NCI-H2107 treated with DMSO at 0.1 percent for 48 hours (cell line): Measurements from ENCODE around the gene SLC25A12.

Experiments
- DNase-seq: peaks from one replicate; lab custom pipeline; 2025; ENCODE audit not compliant: unreplicated experiment; lab: John Stamatoyannopoulos, UW

Gene SLC25A12

DNA sequence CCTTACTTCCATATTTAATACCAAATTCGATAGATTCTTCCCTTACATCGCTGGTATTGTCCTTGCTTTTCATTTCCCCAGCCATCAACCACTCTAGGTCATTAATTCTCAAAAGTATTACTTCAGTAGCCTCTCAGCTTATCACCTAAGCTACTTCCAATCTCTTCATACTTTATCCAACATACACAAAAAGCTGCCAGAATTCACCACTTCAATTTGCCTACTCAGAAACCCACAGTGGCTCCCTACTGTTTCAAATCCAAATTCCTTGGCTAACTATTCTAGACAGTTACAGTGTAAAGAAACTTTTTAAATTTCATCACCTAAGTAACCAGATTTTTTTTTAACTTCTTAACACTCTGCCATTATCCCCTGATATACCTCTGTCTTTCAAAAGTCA is 4.7 kb downstream of the SLC25A12 start:
- DNase-seq: no peak

DNA sequence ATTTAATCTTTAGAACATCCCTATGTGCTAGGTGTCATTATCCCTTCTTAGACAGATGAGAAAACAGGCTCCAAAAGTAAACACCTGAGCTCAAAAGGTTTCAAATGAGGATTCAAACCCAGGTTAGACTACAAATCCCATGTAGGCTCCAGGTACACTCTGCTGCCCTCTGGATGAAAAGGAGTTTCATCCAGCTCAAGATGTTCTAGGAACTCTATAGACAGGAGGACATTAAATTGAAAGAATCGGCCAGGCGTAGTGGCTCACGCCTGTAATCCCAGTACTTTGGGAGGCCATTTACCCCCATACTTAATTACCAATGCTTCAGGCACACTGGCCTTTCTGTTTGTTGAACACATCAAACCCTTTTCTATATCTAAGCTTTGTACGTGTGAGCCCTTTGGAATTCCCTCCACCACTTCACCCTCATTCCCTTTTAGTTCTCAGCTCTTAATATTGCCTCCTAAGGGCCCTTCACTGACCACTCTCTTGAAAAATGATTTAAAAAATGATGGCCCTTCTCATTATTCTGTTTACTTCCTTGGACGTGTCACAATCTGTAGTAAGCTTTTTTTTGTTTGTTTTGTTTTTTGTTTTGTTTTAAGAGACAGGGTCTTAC is 10.7 kb downstream of the SLC25A12 start:
- no peak for DNase-seq

DNA sequence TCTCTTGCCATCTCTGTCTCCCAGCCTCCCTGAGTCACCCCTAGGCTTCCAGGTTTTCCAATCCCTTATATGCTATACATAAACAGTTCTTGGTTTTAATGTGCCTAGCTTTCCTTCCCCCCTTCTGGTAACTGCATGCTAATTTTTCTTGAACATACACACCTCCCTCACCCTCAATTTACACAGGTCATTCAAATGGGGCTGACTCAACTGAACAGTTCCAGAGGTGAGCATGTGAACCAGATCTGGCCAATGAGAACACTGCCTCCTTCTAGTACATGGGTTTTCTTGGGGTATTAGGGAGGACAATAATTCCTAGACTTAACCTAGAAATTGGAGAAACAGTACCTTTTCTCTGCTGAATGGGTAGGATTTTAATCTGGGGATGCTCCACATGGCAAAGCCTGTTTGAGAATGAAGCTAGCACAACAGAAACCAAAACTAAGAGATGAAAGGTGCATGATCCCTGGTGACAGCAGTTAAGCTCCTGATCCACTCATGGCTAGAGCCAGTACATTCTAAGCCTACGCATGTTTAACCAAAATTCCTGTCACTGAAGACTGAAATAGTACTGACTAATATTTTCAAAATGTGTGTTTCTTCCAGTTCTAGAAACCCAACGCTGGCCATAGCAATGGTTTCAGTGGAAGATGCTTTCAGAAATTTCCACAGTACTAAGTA is 11.8 kb downstream of the SLC25A12 start:
- DNase-seq: no peak

- DNase-seq: no peak
Measured at GRCh38 chr2:171880774-171881173, 13.3 kb downstream of the SLC25A12 start.

DNA sequence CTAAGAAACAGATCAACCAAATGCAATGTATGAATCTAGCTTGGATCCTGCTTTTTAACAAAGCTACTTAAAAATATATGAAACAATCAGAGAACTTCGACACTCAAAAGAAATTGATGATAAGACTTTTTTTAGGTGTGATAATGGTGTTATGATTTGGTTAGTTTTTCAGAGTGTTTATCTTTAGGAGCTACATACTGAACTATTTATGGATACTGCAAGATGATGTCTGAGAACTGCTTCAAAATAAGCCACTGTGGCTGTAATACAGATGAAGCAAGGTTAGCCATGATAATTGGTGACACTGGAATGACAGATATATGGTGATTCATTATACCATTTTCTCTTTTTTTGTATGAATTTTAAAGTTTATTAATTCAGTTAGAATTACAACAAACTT is 14.2 kb downstream of the SLC25A12 start:
- no peak for DNase-seq

- DNase-seq: peak; percentile 82
Measured at GRCh38 chr2:171878481-171878993, 15.5 kb downstream of the SLC25A12 start.

- DNase-seq: no peak
Measured at GRCh38 chr2:171874963-171875362, 19.1 kb downstream of the SLC25A12 start.

GRCh38 chr2:171874517-171874916 is 19.5 kb downstream of the SLC25A12 start:
- no peak for DNase-seq

DNA sequence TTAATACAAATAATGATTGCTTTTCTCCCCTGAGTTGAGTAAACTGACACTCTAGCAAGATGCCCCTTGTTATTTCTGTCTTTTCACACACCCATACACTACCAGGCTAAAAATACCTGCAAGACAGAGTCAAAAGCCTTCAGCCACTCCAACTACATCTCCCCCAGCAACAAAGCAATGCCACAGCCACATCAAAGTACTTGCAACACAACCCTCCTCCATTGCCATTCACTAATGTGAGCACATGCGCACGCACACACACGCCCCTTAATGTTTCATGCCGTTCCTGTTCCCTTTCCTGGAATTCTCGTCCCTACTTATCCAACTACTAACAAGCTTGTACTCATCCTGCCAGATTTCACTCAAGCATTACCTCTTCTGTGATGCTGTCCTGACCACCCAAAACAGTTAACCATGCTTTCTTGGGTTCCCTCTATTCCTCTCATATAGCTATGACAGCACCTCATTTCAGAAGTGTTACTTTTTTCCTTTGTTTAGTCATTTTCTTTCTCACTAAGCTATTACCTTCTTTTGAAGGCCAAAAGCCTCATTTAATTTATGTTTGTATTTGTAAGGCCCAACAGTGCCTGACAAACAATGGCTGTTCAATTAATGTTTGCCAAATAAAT is 29.6 kb downstream of the SLC25A12 start:
- DNase-seq: no peak

- DNase-seq: no peak
Measured at GRCh38 chr2:171862501-171862900, 31.5 kb downstream of the SLC25A12 start.

- DNase-seq: no peak
Measured at GRCh38 chr2:171858397-171858958, 35.6 kb downstream of the SLC25A12 start.

DNA sequence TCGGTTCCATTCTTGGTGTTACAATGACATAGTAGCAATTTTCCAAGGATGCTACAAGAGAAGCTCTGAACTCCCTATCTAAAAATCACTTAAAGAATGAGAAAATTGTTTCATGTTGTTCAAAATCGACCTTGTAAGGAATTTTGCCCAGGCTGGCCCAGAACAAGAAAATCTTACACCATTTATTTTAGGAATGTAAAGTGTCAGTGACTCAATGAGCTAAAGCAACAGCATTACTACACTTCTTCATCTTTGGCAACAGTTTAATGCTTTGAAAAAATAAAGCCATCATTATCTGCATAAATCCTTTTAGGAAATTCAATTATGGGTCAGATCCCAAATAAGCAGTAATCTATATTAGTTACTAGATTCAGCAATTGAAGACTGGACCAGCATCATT is 38.6 kb downstream of the SLC25A12 start:
- no peak for DNase-seq

DNA sequence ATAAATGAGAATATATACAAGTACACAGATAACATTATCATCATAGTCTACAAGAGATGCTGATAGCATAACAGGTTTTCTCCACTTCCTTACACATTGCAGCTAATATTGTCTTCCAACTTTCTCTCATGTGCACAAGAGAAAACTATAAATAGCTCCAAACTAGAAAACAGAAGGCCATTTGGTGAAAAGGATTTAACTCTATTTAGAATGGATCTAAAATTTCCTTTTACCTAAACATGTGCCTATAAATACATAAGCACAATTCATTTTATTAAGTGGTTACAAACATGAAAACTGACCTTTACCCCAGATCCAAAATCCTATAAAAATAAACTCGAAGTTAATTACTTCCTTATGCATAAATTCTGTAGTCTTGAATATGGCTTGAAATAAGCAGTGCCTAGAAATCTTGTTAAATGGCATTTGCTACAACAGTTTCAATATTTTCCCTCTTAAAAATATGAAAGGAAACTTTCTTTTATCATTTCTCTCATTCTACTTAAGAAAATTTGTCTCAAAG is 41.6 kb downstream of the SLC25A12 start:
- no peak for DNase-seq

DNA sequence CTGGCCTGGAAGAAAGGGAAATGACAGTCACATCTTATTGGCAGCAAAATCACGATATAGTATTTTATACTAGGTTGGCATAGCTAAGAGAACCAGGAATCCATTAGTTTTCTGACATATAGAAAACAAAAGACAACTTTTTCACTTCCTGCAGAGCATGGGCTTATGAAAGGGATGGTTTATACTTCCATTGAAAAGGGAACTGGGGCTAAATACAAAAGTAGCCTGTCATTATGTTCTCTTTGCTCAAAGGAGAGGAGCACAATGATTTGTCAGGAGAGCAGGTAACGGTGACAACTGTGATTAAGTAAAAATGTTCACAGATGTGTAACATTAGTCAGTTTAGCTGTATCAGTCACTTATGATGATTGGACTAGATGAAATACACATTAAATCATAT is 46.4 kb downstream of the SLC25A12 start:
- no peak for DNase-seq

DNA sequence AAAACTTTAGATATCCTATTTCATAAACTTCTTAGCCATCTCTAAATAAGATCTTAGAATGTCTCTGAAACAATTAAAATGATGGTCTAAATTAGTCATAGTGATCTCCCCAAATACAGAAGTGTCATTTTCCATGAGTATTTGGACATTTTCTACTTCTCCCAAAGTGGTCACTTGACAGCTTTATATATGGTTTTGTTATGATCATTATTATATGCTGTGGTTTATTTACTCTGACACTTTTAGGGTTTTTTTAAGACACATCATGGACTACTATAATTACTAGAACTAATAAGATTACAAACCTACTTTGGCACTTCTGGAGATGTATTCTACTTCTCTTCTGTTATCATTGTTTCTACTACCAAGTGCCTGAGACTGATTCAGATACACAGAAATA is 47.1 kb downstream of the SLC25A12 start:
- no peak for DNase-seq

DNA sequence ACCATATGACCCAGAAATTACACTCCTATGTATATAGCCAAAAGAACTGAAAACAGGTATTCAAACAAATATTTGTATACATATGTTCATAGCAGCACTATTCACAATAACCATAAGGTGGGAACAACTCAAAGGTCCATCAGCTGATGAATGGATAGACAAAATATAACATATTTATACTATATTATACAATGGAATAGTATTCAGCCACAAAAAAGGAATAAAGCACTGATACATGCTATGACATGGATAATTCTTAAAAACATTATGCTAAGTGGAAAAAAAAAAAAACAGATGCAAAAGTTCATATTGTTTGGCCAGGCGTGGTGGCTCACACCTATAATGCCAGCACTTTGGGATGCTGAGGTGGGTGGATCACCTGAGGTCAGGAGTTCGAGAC is 52.0 kb downstream of the SLC25A12 start:
- DNase-seq: no peak

DNA sequence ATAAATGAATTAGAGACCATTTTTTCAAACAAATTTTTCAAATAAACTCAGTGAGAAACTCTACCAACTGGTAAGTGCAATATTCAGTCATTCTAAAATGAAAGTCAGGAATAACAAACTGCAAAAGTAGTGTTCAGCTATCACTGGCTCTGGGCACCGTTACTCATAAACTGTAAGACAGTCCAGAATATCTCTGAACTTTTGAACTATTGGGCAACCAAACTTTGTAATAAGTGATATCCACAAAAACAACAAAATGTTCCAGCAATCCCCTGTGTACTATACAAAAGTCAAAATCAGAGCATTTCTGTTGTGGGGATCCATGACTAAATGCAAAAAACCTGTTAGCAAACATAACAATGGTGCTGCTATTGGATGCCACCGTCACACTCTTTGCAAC is 56.3 kb downstream of the SLC25A12 start:
- no peak for DNase-seq

DNA sequence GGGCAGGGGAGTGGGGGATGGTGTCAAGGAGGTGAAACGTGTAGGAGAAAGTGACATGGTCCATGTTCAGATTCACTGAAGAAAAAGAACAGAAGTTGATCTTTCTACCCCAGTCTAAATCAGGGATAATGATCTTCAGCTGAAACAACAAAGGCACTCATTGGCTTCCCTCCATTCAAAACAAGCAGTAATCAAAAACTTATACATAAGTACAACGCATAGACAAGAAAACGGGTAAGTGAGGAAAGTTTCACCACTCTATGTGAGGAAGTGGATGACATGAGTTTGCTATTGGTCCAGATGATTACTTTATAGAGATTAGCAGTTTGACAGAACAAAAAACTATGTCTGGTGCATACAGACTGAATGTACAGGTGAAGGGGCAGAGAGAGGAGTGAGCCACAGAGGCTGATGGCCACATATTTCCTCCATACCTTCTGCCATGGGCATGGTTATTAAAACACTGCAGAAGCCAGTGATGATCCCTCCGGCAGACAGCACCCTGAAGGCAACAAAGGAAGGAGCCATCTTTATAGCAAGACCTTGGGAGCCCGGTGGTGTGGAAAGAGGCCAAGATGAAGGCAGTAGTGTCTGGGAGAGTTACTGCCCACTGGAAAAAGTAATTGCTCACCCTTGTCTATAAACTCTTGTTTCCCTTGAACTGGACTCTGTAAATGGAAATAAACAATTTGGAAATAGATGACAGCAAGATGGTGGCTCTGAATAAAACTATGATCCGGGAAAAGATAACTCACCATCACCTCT is 57.7 kb downstream of the SLC25A12 start:
- DNase-seq: no peak

DNA sequence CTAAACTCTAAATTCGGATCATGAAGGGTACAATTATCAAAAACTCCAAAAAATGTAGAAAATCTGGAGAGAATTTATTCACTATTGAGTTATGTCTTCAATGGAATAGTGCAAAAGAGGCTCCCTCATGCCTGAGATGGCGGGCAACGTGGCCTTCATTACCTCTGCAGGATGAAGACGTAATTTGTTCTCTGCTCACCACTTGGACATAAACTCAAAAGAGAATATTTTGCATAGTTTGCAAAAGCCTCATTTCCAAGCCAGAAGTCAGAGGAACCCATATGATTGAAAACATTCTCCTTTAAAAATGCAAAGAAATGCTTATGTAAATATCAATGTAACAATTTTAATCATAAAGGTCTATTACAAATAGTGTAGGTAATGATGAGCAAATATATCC is 58.7 kb downstream of the SLC25A12 start:
- DNase-seq: no peak

GRCh38 chr2:171834286-171834685 is 59.8 kb downstream of the SLC25A12 start:
- DNase-seq: no peak

GRCh38 chr2:171832489-171832888 is 61.6 kb downstream of the SLC25A12 start:
- DNase-seq: no peak
